GM21381 (cell line): Measurements from ENCODE around the gene ALDH4A1.
"Not testable (repeated sequence)": the region's sequence is repeated elsewhere in the genome, so short reads cannot be mapped to it uniquely, and the experiment has no call there.

Experiments used
- ATAC-seq: cut with Tn5 transposase; IDR thresholded peaks from one replicate; pipeline ENCODE4 v1.9.1; 2021; ENCODE audit warnings: mild to moderate bottlenecking, moderate library complexity; ENCODE audit not compliant: unreplicated experiment

The ALDH4A1 gene

GRCh38 chr1:18901147-18901951 is 1.0 kb downstream of the ALDH4A1 start:
- no peak for ATAC-seq

GRCh38 chr1:18900303-18900841 is 2.0 kb downstream of the ALDH4A1 start:
- ATAC-seq = no peak

GRCh38 chr1:18899363-18900049 is 2.8 kb downstream of the ALDH4A1 start:
- ATAC-seq = no peak

- no peak for ATAC-seq
Measured at GRCh38 chr1:18898567-18898966, 3.8 kb downstream of the ALDH4A1 start.

- ATAC-seq = no peak
Measured at GRCh38 chr1:18895317-18895716, 7.0 kb downstream of the ALDH4A1 start.

GRCh38 chr1:18893120-18893519 is 9.2 kb downstream of the ALDH4A1 start:
- no peak for ATAC-seq

GRCh38 chr1:18891858-18892257 is 10.5 kb downstream of the ALDH4A1 start:
- ATAC-seq = not testable (repeated sequence)

GRCh38 chr1:18891426-18891780 is 11.0 kb downstream of the ALDH4A1 start:
- no peak for ATAC-seq

GRCh38 chr1:18890706-18891425 is 11.5 kb downstream of the ALDH4A1 start:
- no peak for ATAC-seq

GRCh38 chr1:18886003-18886335 is 16.4 kb downstream of the ALDH4A1 start:
- ATAC-seq = no peak

GRCh38 chr1:18885311-18886002 is 16.9 kb downstream of the ALDH4A1 start:
- ATAC-seq = no peak

GRCh38 chr1:18884727-18885126 is 17.6 kb downstream of the ALDH4A1 start:
- ATAC-seq = no peak

- no peak for ATAC-seq
Measured at GRCh38 chr1:18884419-18884717, 18.0 kb downstream of the ALDH4A1 start.

- ATAC-seq = no peak
Measured at GRCh38 chr1:18883636-18884418, 18.5 kb downstream of the ALDH4A1 start.

GRCh38 chr1:18883079-18883478 is 19.3 kb downstream of the ALDH4A1 start:
- no peak for ATAC-seq

- ATAC-seq = no peak
Measured at GRCh38 chr1:18882486-18882885, 19.9 kb downstream of the ALDH4A1 start.

GRCh38 chr1:18881642-18882431 is 20.5 kb downstream of the ALDH4A1 start:
- no peak for ATAC-seq

- ATAC-seq = no peak
Measured at GRCh38 chr1:18881164-18881563, 21.2 kb downstream of the ALDH4A1 start.

GRCh38 chr1:18880585-18880984 is 21.8 kb downstream of the ALDH4A1 start:
- no peak for ATAC-seq
